ENCODE measurements around the gene MRPS6. TPM values are rescaled to one million over a fixed set of nuclear protein-coding genes. Genes with fewer than 3 reads are reported as not detected.
A peak's percentile ranks its signal among the peaks of the same experiment; 100 is the strongest.

The MRPS6 gene
- total RNA-seq, 1 donor from 2014 or later: 42.4 TPM

DNA sequence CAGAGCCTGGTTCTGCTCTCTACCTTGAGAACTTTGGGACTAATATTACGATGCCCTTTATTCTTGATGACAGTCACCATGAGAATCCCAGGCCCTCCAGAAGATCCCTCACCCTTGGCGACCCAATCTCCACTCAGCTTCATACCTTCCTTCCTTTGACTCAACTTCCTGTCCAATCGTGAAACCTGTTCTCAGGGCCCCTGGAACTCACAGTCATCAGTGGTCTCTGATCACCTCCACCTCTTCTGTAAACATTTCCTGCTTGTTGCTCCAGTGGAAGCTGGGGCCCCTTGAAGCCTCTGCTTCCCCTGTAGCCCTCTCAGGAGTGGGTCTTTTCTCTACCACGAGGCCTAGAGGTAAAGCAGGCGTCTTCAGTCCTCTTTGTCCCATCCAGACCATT lies 79.1 kb downstream of the MRPS6 start:
- no peak for DNase-seq (ENCODE audit: low spot score)
- peak overlapping the region; percentile 42 for H3K4me3 Mint-ChIP-seq (ENCODE audit: unreplicated experiment)
- H3K27ac Mint-ChIP-seq (ENCODE audit: unreplicated experiment): no peak overlapping the region
- TF ChIP-seq, protein P1, sequence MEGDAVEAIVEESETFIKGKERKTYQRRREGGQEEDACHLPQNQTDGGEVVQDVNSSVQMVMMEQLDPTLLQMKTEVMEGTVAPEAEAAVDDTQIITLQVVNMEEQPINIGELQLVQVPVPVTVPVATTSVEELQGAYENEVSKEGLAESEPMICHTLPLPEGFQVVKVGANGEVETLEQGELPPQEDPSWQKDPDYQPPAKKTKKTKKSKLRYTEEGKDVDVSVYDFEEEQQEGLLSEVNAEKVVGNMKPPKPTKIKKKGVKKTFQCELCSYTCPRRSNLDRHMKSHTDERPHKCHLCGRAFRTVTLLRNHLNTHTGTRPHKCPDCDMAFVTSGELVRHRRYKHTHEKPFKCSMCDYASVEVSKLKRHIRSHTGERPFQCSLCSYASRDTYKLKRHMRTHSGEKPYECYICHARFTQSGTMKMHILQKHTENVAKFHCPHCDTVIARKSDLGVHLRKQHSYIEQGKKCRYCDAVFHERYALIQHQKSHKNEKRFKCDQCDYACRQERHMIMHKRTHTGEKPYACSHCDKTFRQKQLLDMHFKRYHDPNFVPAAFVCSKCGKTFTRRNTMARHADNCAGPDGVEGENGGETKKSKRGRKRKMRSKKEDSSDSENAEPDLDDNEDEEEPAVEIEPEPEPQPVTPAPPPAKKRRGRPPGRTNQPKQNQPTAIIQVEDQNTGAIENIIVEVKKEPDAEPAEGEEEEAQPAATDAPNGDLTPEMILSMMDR (IDR thresholded peaks at IDR 0.05; ENCODE audit: unreplicated experiment): no peak
- H3K36me3 Mint-ChIP-seq (ENCODE audit: low read depth, unreplicated experiment): peaks cover 6% of the 10 kb centered on the region
- H3K4me1 Mint-ChIP-seq (ENCODE audit: unreplicated experiment): peaks cover 5% of the 10 kb centered on the region
- peaks cover 5% of the 10 kb centered on the region for H3K27me3 Mint-ChIP-seq (ENCODE audit: unreplicated experiment)
- H3K9me3 Mint-ChIP-seq (ENCODE audit: unreplicated experiment): no peaks in the 10 kb centered on the region

DNA sequence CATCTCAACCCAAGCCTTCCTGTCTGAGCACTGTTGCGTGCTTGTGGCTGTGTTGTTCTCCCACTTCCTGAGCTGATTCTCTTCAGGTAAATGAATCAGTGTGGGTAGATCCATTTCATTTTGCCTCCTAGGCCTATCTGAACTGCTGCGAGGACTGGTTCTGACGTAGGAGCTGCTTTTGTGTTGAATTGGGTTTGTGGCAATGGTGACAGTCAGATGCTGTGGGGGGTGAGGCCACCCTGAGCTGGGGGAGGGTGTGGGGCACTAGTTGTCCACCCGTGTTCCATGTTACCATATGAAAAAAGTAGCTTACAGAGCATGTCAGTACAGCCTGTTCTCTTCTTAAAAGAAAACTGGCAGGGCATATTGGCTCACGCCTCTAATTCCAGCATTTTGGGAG lies 81.5 kb downstream of the MRPS6 start:
- DNase-seq (ENCODE audit: low spot score): no peak
- Mint-ChIP-seq H3K4me1 (ENCODE audit: unreplicated experiment) (peaks cover 5% of the 10 kb centered on the region), H3K36me3 (ENCODE audit: low read depth, unreplicated experiment) (peaks cover 14% of the 10 kb centered on the region), H3K4me3 (ENCODE audit: unreplicated experiment) (no peak overlapping the region), H3K27me3 (ENCODE audit: unreplicated experiment) (peaks cover 6% of the 10 kb centered on the region), H3K27ac (ENCODE audit: unreplicated experiment) (no peak overlapping the region), H3K9me3 (ENCODE audit: unreplicated experiment) (no peaks in the 10 kb centered on the region)
- TF ChIP-seq, protein P1 (IDR thresholded peaks at IDR 0.05; ENCODE audit: unreplicated experiment): no peak

DNA sequence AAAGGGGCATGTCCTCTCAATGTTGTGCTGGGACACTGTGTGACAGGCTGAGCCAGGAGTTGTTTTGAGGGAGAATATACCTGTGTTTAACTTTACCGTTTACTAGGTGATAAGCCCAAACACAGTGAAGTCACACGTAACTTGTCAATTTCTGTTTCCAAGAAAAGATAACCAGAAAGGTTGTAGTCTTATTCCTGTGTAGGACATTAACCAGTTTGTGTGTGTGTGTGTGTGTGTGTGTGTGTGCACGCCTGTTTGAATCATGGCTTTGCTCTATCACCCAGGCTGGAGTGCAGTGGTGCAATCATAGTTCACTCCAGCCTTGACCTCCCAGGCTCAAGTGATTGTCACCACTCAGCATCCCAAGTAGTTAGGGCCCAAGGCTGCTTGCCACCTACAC lies 83.6 kb downstream of the MRPS6 start:
- no peak for DNase-seq (ENCODE audit: low spot score)
- Mint-ChIP-seq H3K27ac (ENCODE audit: unreplicated experiment) (no peak overlapping the region), H3K4me3 (ENCODE audit: unreplicated experiment) (no peak overlapping the region)

DNA sequence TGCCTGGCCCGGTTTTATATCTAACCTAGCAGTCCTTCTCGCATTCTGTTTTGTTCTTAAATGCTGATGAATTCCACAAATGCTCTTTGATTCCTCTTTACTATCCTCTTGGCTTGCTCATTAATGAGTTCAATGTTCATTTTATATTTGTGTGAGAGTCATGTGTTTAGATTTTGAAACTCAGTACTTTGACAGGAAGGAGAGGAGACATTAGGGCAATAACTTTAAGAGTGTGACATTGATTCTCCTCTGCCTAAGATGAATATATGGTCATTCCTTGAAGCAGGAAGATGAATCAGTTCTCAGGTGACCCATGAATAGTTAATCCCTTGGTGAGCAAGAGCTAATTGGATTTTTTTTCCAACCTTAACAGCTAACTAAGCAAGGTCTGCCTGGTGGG lies 84.1 kb downstream of the MRPS6 start:
- Mint-ChIP-seq H3K27me3 (ENCODE audit: unreplicated experiment) (peaks cover 6% of the 10 kb centered on the region), H3K9me3 (ENCODE audit: unreplicated experiment) (no peaks in the 10 kb centered on the region), H3K4me3 (ENCODE audit: unreplicated experiment) (no peak overlapping the region), H3K4me1 (ENCODE audit: unreplicated experiment) (peaks cover 3% of the 10 kb centered on the region), H3K27ac (ENCODE audit: unreplicated experiment) (no peak overlapping the region), H3K36me3 (ENCODE audit: low read depth, unreplicated experiment) (peaks cover 13% of the 10 kb centered on the region)
- TF ChIP-seq, protein P1 (IDR thresholded peaks at IDR 0.05; ENCODE audit: unreplicated experiment): no peak
- DNase-seq (ENCODE audit: low spot score): no peak

More for the DNA sequence above, 83.6 kb downstream of the MRPS6 start:
- H3K4me1 Mint-ChIP-seq (ENCODE audit: unreplicated experiment): peaks cover 5% of the 10 kb centered on the region
- no peaks in the 10 kb centered on the region for H3K9me3 Mint-ChIP-seq (ENCODE audit: unreplicated experiment)
- TF ChIP-seq, protein P1 (IDR thresholded peaks at IDR 0.05; ENCODE audit: unreplicated experiment): no peak
- peaks cover 6% of the 10 kb centered on the region for H3K27me3 Mint-ChIP-seq (ENCODE audit: unreplicated experiment)
- peaks cover 15% of the 10 kb centered on the region for H3K36me3 Mint-ChIP-seq (ENCODE audit: low read depth, unreplicated experiment)

DNA sequence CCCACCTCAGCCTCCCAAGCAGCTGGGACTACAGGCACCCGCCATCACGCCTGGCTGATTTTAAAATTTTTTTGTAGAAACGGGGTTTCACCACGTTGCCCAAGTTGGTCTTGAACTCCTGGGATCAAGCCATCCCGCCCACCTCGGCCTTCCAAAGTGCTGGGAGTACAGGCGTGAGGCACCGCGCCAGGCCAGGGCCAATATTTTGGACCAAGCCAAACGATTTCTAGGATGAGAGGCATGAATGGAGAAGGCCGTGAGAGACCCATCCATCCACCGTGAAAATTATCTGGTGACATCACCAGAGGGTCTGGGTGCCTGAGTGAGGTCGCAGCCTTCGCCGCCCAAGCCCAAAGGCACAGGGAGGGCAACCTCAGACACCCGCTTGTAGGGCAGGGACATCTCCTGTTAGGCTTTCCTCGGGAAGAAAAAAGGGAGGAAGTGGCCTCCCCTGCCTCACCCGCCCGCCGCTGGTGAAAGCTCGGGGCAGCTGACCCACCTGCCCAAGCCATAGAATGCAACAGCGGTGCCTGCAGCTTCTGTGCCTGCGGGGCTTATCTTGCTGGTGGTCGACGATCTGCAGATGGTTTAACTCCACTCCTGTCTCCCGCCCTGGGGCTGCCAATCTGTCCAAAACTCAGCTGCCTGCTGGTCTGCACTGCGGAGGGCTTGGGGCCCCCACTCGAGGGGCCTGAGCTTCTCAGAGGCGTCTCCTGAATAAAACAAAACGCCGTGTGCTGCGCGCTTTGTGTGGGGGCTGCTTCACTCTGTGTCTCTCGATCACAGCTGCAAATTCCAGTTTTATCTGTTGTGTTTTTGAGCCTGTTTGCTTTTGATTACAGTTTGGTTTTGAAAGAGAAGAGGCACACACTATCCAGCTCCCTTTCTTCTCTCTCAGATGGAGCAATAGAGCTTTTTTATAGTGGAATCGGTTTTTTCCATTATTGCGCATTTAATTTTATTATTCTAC lies 85.8 kb downstream of the MRPS6 start:
- H3K4me1 Mint-ChIP-seq (ENCODE audit: unreplicated experiment): no peaks in the 10 kb centered on the region

More for the DNA sequence above, 85.8 kb downstream of the MRPS6 start:
- Mint-ChIP-seq H3K27me3 (ENCODE audit: unreplicated experiment) (peaks cover 4% of the 10 kb centered on the region), H3K4me3 (ENCODE audit: unreplicated experiment) (no peak overlapping the region), H3K27ac (ENCODE audit: unreplicated experiment) (no peak overlapping the region), H3K36me3 (ENCODE audit: low read depth, unreplicated experiment) (peaks cover 12% of the 10 kb centered on the region), H3K9me3 (ENCODE audit: unreplicated experiment) (peaks cover 4% of the 10 kb centered on the region)
- TF ChIP-seq, protein P1 (IDR thresholded peaks at IDR 0.05; ENCODE audit: unreplicated experiment): no peak
- no peak for DNase-seq (ENCODE audit: low spot score)
